ENCODE results near the gene SMIM3. TPM values are rescaled to one million over a fixed set of nuclear protein-coding genes. Genes with fewer than 3 reads are reported as not detected.

The SMIM3 gene
- total and polyA plus RNA-seq, 2 experiments from 2014 or later: 6.2 to 7.6 TPM

GRCh38 chr5:150734579-150735384 lies 43.8 kb upstream of the SMIM3 start:
- peaks cover 65% of the 10 kb centered on the region for H3K36me3 Mint-ChIP-seq (ENCODE audit: low read depth)
- TF ChIP-seq, protein P1, sequence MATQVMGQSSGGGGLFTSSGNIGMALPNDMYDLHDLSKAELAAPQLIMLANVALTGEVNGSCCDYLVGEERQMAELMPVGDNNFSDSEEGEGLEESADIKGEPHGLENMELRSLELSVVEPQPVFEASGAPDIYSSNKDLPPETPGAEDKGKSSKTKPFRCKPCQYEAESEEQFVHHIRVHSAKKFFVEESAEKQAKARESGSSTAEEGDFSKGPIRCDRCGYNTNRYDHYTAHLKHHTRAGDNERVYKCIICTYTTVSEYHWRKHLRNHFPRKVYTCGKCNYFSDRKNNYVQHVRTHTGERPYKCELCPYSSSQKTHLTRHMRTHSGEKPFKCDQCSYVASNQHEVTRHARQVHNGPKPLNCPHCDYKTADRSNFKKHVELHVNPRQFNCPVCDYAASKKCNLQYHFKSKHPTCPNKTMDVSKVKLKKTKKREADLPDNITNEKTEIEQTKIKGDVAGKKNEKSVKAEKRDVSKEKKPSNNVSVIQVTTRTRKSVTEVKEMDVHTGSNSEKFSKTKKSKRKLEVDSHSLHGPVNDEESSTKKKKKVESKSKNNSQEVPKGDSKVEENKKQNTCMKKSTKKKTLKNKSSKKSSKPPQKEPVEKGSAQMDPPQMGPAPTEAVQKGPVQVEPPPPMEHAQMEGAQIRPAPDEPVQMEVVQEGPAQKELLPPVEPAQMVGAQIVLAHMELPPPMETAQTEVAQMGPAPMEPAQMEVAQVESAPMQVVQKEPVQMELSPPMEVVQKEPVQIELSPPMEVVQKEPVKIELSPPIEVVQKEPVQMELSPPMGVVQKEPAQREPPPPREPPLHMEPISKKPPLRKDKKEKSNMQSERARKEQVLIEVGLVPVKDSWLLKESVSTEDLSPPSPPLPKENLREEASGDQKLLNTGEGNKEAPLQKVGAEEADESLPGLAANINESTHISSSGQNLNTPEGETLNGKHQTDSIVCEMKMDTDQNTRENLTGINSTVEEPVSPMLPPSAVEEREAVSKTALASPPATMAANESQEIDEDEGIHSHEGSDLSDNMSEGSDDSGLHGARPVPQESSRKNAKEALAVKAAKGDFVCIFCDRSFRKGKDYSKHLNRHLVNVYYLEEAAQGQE (IDR thresholded peaks at IDR 0.05; ENCODE audit: unreplicated experiment): no peak
- TF ChIP-seq, protein P2, sequence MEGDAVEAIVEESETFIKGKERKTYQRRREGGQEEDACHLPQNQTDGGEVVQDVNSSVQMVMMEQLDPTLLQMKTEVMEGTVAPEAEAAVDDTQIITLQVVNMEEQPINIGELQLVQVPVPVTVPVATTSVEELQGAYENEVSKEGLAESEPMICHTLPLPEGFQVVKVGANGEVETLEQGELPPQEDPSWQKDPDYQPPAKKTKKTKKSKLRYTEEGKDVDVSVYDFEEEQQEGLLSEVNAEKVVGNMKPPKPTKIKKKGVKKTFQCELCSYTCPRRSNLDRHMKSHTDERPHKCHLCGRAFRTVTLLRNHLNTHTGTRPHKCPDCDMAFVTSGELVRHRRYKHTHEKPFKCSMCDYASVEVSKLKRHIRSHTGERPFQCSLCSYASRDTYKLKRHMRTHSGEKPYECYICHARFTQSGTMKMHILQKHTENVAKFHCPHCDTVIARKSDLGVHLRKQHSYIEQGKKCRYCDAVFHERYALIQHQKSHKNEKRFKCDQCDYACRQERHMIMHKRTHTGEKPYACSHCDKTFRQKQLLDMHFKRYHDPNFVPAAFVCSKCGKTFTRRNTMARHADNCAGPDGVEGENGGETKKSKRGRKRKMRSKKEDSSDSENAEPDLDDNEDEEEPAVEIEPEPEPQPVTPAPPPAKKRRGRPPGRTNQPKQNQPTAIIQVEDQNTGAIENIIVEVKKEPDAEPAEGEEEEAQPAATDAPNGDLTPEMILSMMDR (conservative IDR thresholded peaks at IDR 0.05; ENCODE audit: low read depth in 2 of 2): peak; percentile 38 to 45
- TF ChIP-seq EZH2phosphoT487 (IDR thresholded peaks at IDR 0.05; ENCODE audit: unreplicated experiment) (no peak), NANOG (IDR thresholded peaks at IDR 0.05; ENCODE audit: borderline replicate concordance) (no peak), ZNF114 (CRISPR knock-in tag; IDR thresholded peaks at IDR 0.05) (no peak), CREB1 (CRISPR knock-in tag; IDR thresholded peaks at IDR 0.05; ENCODE audit: low read depth) (no peak)
- TF ChIP-seq, protein P3, sequence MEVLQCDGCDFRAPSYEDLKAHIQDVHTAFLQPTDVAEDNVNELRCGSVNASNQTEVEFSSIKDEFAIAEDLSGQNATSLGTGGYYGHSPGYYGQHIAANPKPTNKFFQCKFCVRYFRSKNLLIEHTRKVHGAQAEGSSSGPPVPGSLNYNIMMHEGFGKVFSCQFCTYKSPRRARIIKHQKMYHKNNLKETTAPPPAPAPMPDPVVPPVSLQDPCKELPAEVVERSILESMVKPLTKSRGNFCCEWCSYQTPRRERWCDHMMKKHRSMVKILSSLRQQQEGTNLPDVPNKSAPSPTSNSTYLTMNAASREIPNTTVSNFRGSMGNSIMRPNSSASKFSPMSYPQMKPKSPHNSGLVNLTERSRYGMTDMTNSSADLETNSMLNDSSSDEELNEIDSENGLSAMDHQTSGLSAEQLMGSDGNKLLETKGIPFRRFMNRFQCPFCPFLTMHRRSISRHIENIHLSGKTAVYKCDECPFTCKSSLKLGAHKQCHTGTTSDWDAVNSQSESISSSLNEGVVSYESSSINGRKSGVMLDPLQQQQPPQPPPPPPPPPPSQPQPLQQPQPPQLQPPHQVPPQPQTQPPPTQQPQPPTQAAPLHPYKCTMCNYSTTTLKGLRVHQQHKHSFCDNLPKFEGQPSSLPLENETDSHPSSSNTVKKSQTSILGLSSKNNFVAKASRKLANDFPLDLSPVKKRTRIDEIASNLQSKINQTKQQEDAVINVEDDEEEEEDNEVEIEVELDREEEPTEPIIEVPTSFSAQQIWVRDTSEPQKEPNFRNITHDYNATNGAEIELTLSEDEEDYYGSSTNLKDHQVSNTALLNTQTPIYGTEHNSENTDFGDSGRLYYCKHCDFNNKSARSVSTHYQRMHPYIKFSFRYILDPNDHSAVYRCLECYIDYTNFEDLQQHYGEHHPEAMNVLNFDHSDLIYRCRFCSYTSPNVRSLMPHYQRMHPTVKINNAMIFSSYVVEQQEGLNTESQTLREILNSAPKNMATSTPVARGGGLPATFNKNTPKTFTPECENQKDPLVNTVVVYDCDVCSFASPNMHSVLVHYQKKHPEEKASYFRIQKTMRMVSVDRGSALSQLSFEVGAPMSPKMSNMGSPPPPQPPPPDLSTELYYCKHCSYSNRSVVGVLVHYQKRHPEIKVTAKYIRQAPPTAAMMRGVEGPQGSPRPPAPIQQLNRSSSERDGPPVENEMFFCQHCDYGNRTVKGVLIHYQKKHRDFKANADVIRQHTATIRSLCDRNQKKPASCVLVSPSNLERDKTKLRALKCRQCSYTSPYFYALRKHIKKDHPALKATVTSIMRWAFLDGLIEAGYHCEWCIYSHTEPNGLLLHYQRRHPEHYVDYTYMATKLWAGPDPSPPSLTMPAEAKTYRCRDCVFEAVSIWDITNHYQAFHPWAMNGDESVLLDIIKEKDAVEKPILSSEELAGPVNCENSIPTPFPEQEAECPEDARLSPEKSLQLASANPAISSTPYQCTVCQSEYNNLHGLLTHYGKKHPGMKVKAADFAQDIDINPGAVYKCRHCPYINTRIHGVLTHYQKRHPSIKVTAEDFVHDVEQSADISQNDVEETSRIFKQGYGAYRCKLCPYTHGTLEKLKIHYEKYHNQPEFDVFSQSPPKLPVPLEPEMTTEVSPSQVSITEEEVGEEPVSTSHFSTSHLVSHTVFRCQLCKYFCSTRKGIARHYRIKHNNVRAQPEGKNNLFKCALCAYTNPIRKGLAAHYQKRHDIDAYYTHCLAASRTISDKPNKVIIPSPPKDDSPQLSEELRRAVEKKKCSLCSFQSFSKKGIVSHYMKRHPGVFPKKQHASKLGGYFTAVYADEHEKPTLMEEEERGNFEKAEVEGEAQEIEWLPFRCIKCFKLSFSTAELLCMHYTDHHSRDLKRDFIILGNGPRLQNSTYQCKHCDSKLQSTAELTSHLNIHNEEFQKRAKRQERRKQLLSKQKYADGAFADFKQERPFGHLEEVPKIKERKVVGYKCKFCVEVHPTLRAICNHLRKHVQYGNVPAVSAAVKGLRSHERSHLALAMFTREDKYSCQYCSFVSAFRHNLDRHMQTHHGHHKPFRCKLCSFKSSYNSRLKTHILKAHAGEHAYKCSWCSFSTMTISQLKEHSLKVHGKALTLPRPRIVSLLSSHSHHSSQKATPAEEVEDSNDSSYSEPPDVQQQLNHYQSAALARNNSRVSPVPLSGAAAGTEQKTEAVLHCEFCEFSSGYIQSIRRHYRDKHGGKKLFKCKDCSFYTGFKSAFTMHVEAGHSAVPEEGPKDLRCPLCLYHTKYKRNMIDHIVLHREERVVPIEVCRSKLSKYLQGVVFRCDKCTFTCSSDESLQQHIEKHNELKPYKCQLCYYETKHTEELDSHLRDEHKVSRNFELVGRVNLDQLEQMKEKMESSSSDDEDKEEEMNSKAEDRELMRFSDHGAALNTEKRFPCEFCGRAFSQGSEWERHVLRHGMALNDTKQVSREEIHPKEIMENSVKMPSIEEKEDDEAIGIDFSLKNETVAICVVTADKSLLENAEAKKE (CRISPR knock-in tag; IDR thresholded peaks at IDR 0.05): no peak
- peaks cover 22% of the 10 kb centered on the region for H3K9me3 Mint-ChIP-seq
- H3K9me2 ChIP-seq (ENCODE audit: insufficient read depth): no peaks in the 10 kb centered on the region
- ATAC-seq: peak; percentile 55
- H3F3A ChIP-seq (replicated peaks; ENCODE audit: low read depth): no peaks in the 10 kb centered on the region
- H3K79me2 ChIP-seq (replicated peaks; ENCODE audit: insufficient read depth): peaks cover 41% of the 10 kb centered on the region
- H3K36me3 ChIP-seq (ENCODE audit: insufficient read depth): peaks cover 12% of the 10 kb centered on the region
- no peak overlapping the region for H2AFZ ChIP-seq
- H3K27ac ChIP-seq (ENCODE audit: low read depth): no peak overlapping the region
- no peak overlapping the region for H3K4me3 Mint-ChIP-seq
- no peaks in the 10 kb centered on the region for H3K27me3 Mint-ChIP-seq (ENCODE audit: insufficient read depth, low read depth, poor library complexity)
- peaks cover 21% of the 10 kb centered on the region for H3K4me1 ChIP-seq (ENCODE audit: insufficient read depth)
- H3K27me3 ChIP-seq (ENCODE audit: insufficient read depth): no peaks in the 10 kb centered on the region
- H3K27ac Mint-ChIP-seq: peak overlapping the region; percentile 55; the same call in 1 of the 2 replicates
- H3K4me1 Mint-ChIP-seq: peaks cover 32% of the 10 kb centered on the region
- peaks cover 5% of the 10 kb centered on the region; the same call in 1 of the 2 replicates for H4K20me1 ChIP-seq (replicated peaks; ENCODE audit: insufficient read depth)
- no peak overlapping the region for H3K4me3 ChIP-seq
- no peak overlapping the region for H3K4me2 ChIP-seq
- DNase-seq (ENCODE audit: low spot score): peak; percentile 13

All from GM23338 (cell line).